Activated CD8-positive, alpha-beta memory T cell treated with anti-CD3 and anti-CD28 coated beads for 1 hour (primary cell): Measurements from ENCODE around the gene ZNF200.

ENCODE experiments used
- DNase-seq, 2 donors: peaks; one replicate each; pipeline ENCODE4 v3.0.0-alpha.2; 2020; ENCODE audit warnings: low read depth in 1 of 2; ENCODE audit errors: extremely low read depth in 1 of 2

The ZNF200 gene

GRCh38 chr16:3179651-3180050, 55.3 kb downstream of the ZNF200 start:
- DNase-seq, result no peak

DNA sequence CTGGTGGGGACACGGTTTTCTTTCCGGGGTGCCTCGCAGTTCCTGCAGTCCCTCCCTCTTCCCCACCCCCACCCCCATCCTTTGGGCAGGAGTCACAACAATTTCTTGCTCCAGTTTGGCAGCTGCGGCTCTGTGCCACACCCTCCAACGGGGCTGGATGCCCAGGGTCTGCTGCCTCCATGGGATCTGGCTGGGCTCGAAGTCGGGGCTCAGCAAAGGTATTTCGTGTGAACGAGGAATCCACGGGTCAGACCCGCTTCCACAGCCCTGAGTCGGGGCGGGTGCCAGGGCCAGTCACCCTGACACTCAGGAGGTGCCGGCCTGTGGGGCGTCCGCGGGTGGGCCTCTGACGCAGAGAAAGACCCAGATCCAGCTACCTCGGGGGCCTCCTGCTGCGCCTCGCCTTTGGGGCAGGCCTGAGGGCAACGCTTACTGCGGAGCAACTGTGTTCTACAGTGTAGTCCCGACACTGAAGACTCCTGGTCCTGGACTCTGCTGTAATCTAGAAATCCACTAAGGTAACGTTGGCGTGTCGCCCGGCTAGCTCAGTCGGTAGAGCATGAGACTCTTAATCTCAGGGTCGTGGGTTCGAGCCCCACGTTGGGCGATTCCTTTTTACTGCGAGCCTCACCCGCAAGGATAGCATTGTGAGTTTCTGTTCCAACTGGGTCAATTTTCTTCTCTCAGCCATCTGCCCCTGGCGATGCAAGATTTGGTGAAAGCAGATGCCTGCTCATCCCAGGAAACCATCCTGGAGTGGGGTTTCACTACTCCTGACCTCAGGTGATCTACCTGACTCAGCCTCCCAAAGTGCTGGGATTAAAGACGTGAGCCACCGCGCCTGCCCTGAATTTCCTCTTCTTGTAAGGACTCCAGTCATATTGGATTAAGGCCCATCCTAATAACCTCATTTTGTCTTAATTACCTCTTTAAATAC, 59.5 kb downstream of the ZNF200 start:
- no peak for DNase-seq

DNA sequence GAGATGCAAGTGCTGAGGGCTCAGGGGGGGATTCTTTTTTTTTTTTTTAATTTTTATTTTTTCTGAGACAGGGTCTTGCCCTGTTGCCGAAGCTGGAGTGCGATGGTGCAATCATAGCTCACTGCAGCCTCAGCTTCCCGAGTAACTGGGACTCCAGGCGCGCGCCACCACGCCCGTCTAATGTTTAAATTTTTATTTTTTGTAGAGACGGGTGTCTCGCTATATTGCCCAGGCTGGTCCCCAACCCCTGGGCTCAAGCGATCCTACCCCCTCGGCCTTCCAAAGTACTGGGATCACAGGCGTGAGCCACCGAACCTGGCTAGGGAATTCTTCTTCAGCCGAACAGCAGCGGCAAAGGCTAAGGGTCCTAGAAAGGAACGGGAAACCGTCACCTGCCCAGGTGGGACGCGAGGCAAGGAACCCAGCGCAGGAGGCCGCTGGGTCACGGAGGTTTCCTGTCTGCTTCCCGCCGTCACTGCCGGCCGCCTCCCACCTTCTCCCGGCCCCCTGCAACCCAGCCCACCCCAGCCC, 60.3 kb downstream of the ZNF200 start:
- no peak for DNase-seq

DNA sequence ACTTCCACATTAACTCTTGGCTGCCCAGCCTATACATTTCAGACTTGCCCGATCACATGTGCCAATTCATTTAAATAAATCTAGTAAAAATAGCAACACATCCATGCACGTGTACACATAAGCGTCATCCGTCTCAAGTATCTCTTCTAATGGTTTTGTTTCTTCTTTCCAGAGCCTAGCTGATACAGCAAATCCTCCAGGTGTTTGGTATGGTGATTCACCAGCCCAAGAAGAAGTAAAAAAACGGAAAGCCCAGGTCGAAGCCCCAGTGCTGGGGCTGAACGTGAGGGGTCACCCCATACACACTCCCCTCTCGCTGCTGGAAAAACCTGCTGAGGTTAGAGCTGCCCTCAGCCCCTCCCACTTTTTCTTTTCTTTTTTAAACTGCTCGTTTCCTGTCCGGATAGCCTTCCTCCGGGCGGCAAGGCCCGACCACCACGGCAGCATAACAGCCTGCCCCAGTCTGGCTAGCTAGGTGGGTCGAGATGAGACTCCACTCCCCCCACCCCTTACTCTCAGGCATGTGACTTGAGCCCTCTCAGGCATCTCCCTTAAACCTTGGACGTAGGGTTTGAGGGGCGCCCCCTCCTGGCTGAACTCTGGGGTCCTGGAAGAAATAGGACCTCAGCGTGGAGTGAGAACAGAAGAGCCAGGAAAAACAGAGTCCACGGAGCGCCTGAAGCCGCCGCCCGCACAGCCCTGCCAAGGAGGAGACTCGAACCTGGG, 60.9 kb downstream of the ZNF200 start:
- no peak for DNase-seq
